Adipose tissue (tissue), 3 donors: ENCODE measurements around the gene ITPKB. TPM values are rescaled to one million over a fixed set of nuclear protein-coding genes. Genes with fewer than 3 reads are reported as not detected.

Source experiments
- H3K27ac ChIP-seq: one replicate; pipeline ENCODE4 v1.5.1; 2013; ENCODE audit warnings: low read depth, low read length
- WGBS, 3 donors: extraction: QIAGEN DNeasy Blood & Tissue Kit; methylation state at CpG; one replicate each; pipeline ENCODE4 v1.1.7; 2013; 5-methylcytosine and 5-hydroxymethylcytosine counted together
- polyA plus RNA-seq, 3 donors: library from polyadenylated mRNA; stranded (reverse); fragments of 200-250 nt; gene quantifications; one replicate each; pipeline ENCODE4 v1.2.3, GENCODE V29; 2013
- donor health status: healthy with polysubstance abuse.
- donor health status: Bipolar disorder and iron deficiency.
- donor health status: healthy.

The ITPKB gene
- polyA plus RNA-seq, 3 donors, result 5.3 to 18.6 (median 17.0) TPM

DNA sequence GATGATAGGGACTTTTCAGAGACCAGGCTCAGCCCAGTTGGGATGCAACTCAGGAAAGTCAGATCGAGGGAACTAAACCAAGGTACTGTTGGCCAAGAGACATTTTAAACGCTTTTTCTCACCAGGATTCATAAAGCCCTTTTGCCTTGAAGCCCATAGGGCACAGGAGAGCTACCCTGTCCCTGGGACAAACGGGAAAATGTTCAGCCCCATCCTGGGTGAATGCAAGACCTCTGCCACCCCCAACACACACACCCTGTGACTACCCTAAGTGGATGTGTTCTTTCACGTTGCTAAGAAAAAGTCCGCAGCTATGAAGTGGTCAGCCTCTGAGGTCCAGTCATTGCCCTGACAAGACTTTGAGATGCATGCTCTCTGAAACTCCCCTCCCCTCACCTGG is 58.4 kb downstream of the ITPKB start:
- WGBS, 3 donors, result 55 to 77% (median 64%) methylated on average over 5 of the region's 5 CpGs
- H3K27ac ChIP-seq, result no peak overlapping the region

DNA sequence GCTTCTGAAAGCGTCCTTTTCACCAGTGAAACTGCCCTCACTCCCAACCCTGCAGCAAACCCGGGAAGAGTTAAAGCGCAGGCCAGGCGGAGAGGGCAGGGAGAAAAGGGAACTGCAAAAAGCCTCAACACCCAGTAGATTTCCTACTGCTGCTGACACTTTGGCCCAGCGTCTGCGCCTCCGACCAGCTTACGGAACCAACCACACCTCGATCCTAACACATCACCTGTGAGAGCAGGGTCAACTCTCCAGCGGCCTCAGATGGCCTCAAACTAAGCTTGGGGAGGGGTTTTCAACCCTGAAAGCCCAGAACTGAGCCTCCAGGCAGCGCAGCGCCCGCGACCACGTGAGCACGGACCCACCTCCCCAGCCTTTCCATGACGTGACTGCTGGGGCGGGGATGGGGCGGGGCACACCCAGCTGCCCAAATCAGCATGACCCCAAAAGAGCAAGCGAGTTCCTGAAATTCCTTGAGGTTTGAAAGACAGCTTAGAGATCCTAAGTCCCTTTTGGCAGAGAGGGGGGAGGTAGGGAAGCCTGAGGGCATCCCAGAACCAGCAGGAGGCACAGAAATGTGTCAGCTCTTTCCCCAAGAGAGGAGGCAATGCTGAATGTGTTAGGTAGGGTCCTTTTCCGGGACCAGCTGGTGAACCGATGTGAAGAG is 59.1 kb downstream of the ITPKB start:
- peak overlapping the region; percentile 83 for H3K27ac ChIP-seq
- 1 to 5% (median 2%) methylated on average over 22 of the region's 22 CpGs for WGBS, 3 donors

DNA sequence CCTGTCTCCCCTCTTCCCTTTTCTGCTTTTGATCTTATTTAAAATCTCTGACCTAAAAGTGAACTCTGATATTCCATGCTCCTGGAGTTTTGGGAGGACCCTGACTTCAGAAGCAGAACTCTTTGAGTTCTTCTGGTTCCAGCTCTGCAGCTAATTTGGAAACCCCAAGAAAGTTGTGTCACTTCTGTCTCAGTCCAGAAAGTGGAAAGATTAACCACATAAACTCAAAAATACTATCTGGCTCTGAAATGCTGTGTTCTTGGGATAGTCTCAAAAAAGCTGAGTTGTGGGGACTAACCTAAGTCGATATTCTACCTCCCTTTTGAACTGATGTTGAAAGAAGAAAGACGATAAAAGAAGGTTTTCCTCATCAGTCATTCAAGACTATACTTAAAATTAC is 59.8 kb downstream of the ITPKB start:
- no peak overlapping the region for H3K27ac ChIP-seq
- 13 to 57% (median 14%) methylated on average over 2 of the region's 2 CpGs for WGBS, 3 donors

DNA sequence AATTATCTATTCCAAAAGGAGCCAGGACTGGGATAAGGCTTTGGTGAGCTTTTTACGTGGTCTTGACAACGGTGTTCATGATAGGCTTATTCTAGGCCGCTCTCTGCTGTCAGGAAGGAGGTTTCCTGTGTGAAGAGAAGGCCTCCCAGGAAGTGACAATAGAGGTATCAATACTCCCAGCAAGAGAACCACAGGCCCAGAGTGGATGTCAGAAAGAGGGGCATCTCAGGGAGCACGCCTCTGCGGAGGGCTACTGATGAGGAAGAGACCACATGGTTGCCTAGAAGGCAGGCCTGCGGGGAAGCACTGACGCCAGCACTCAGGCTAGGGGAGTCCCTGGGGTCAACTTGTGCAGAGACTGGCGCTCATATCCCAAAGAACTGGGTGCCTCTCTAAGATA is 60.4 kb downstream of the ITPKB start:
- H3K27ac ChIP-seq, result no peak overlapping the region
- 66 to 91% (median 67%) methylated on average over 8 of the region's 8 CpGs for WGBS, 3 donors

DNA sequence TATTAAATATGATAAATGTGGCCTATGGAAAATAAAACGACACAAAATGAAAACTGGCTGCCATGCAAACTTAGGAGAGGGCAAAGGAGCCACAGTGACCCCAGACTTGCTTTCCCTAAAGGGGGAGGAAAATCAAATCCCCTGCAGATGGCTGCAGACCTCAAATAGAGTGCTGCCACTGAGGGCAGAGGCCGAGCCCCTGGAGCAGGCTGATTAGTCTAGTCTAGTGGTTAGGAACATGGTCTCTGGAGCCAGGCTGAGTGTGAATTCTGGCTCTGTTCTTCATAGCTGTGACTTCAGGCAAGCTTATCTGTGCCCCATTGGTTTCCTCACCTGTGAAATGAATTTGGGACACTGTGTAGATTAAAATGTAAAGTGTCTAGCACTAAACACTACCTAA is 60.8 kb downstream of the ITPKB start:
- no peak overlapping the region for H3K27ac ChIP-seq
- WGBS, 3 donors, result 71 to 83% (median 78%) methylated on average over 2 of the region's 2 CpGs

DNA sequence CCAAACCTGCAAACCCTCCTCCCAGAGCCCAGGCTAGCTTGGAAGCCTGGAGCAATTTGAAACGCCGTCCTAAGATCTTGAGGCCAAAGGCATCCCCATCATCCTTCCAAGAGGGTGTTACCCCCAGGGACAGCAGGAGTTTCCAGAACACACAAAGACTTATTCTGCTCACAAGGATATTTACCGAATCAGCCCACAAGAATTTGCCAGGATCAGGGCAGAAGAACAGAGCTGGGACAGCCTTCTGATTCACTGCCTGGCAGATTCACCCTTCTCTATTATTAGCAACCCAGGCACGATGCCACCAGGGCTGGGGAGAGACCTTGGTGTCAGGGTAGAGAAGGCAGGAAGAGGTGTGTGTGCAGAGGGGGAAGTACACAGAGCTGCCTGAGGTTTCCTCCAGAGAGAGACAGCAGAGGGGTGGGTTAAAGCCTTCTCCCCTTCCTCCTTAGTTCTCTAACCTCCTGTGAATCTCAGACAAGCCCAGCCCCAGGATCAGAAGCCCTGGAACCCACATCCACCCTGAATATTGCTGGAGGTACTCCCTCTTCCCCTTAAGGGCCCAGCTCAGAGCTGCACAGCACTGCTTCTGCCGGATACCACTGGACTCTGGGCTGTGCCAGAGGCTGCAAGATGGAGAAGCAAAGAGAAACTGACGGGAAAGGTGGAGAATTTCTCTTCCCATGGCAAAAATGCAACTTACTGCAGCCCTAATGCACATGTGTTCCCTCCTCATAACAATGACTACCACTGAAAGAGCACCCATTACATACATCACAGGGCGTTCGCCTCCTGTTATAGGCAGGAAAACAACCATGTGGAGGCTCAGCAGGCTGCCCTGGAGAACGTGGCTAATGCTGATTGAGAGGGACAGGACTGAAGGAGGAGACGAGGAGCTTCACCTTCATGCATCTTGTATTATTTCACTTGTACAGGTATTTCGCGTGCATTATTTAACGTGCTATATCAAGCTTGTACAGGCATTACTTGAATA is 61.8 kb downstream of the ITPKB start:
- 45 to 72% (median 48%) methylated on average over 13 of the region's 13 CpGs for WGBS, 3 donors

DNA sequence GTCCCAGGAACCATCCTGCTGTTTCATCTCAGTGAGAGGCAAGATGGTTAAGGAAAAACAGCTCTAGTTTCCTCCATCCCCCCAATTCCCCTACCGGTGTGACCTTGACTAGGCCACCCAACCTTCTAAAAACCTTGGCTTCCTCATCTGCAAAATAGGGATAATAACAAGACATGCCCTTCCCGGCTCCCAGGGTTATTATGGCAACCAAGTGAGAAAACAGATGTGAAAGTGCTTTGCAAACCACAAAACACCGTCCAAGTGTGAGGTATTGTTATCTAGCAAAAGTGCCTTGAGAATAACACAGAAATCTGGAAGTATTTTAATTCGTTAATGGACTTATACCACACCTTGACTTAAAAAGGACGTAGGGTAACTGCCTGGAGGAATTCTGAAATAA is 62.7 kb downstream of the ITPKB start:
- 24 to 69% (median 26%) methylated on average over 5 of the region's 5 CpGs for WGBS, 3 donors
- H3K27ac ChIP-seq, result no peak overlapping the region

More for the DNA sequence above, 61.8 kb downstream of the ITPKB start:
- peak overlapping the region; percentile 17 for H3K27ac ChIP-seq

DNA sequence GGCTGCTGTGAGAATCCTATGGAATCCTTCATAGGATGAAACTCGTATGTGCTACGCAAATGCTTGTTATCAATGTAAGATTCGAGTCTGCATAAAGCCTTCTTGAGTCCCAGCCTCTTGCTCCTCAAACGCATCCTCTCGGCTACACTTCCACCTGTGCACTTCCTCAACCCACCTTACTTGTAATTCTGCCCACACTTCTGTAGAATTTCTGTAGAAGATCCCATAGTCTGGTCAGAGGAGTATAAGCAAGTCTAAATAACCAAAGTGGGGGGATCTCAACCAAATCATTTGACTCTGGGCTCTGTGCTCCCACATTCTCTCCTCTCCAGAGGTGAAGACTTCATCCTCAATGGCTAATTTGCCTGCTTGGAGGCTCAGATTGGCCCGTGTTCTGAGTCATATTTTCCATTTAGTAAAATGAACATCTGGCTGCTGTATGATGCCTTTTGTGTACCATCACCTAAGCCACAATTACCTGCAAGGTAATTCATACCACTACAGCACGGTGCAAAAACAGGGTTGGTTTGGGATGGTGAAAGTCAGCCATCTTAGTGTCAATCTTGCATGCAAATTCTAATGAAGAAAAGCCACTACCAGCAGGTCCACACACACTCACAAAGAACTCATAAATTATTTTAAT is 63.2 kb downstream of the ITPKB start:
- H3K27ac ChIP-seq, result no peak overlapping the region
- 55 to 81% (median 61%) methylated on average over 7 of the region's 7 CpGs for WGBS, 3 donors

DNA sequence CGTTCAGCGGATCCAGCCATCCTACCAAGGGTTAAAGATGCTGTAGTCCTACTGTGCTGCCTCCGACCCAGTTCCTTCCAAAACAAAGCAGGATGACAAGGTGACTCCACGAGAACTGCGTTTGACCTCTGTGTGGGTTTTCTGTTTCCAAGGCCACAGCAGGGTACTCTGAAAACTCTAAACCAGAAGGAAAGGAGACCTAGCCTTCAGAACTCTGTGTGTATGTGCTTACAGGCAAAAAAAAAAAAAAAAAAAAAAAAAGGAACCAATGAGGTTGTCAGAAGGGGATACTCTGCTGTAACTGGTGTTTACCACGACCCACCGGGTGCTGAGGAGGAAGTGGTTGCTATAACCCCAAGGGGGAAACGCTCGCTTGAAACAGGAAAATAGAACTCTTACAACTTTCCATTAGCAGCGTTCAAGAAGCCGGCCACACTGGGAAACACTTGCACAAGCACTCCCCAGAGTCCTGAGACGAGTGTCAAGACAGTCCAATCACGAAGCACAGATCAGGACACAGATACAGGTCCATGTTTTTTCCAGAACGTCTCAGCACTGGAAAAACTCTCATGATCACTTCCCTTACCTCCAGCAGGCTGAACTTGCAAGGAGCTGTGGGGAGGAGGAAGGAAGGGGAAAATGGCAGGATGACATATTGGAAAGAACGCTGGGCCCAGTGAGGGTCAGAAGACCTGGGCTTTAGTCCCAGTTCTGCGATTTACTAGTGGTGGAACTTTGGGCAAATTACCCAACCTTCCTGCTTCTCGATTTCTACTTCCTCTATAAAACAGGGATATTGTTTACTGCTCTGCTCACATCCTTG is 64.0 kb downstream of the ITPKB start:
- peak overlapping the region; percentile 80 for H3K27ac ChIP-seq
- WGBS, 3 donors, result 12 to 62% (median 12%) methylated on average over 17 of the region's 17 CpGs

DNA sequence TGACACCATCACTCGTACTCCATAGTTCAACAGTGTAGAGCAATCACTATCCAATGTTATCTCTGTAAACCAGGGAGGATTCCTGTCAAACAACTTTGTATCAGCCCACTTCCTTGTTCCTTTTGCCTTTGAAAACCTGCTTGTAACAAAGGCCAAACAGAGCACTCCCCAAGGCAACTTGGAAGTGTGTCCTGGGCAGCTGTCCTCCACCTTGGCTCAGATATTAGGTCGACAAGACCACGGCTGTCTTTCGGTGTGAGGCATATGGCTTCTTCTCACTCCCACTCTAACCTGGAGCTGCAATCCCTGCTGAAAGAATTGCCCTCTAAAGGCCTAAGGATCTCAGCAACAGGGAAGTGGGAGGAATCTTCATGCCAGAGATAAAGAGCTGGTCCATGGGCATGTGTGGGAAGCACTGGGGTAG is 66.7 kb downstream of the ITPKB start:
- H3K27ac ChIP-seq, result no peak overlapping the region
- WGBS, 3 donors, result 59 to 66% (median 65%) methylated on average over 4 of the region's 4 CpGs

DNA sequence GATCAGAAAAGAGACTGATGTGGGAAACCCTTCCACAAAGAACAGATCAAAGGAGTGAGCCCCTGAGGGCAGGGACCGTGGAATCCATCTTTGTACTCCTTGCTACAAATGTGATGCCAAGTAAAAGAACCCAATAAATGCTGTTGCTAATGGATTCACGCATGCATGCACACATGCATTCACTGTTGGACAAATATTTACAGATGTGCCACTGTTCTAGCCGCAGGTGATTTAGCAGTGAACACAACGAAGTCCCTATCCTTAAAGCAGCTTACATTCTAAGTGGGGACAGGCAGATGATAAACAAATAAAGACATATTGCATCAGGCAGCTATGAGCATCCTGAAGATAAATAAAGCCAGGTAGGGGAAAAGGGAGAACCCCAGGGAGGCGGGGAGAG is 67.8 kb downstream of the ITPKB start:
- no peak overlapping the region for H3K27ac ChIP-seq
- 81 to 85% (median 83%) methylated on average over 5 of the region's 5 CpGs for WGBS, 3 donors

DNA sequence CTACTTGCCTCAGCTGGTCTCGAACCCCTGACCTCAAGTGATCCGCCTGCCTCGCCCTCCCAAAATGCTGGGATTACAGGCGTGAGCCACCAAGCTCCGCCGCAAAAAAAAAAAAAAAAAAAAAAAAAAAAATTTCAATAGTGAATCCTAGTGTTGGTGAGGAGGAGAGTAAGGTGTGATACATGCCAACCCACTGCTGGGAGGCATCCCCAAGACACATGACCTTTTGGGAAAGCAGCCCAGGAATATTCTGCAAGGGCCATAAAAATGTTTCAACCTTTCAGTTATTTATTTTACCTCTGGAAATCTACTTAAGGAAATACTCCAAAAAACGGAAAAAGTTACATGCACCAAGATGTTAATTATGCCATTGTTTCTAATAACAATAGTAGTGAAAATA is 69.0 kb downstream of the ITPKB start:
- 70 to 94% (median 81%) methylated on average over 7 of the region's 7 CpGs for WGBS, 3 donors
- no peak overlapping the region for H3K27ac ChIP-seq

DNA sequence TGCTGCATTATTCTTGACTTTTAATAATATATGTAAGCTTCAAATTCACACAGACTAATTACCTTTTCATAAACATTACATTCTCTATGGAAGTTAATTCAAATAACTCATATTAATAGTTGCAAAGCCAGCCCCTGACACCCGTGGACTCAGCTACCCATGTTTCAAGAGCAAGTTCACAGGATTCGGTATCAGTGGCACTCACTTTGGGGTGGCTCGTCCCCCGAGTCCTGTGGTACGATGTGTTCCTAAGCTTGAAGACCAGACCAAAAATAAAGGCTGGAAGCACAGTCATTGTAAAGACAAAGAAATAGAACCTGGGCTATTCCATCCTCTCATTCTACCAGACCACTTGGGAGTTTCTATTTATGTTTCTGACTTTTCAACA is 70.9 kb downstream of the ITPKB start:
- no peak overlapping the region for H3K27ac ChIP-seq
- WGBS, 3 donors, result 69 to 88% (median 78%) methylated on average over 5 of the region's 5 CpGs

DNA sequence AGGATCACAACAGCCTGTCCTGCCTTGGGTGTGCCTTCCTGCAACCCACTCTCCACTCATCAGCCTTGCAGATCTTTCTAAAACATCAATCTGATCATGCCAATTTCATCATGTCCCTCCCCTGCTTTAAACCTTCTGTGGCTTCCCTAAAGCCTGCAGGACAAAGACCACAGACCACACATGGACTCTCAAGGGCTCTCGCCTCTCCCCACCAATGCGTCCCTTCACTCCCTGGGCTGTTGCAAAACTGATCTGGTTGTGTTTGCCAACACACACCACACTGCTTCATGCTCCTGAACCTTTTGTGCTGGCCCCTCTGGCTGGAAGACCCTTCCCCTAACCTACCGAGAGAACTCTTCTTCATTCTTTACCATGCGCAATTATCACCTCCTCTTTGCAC is 72.4 kb downstream of the ITPKB start:
- WGBS, 3 donors, result 71 to 96% (median 75%) methylated on average over 4 of the region's 4 CpGs
- no peak overlapping the region for H3K27ac ChIP-seq

DNA sequence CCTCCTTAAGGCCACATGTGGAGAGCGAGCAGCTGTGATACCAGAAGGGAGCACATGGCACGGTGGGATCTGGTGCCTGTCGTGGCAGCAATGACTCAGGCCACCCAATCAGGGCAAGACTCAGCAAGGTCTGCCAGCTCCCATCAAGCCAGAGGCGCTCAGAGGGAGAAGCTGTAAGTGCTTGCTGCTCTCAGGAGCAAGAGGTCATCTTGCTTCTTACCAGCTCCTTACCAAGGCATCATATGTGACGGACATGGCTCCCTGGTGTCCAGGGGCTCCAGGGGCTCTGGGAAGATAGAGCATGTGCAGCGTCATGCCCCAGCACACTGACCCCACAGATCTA is 72.9 kb downstream of the ITPKB start:
- H3K27ac ChIP-seq, result no peak overlapping the region
- WGBS, 3 donors, result 91 to 94% (median 91%) methylated on average over 6 of the region's 6 CpGs

DNA sequence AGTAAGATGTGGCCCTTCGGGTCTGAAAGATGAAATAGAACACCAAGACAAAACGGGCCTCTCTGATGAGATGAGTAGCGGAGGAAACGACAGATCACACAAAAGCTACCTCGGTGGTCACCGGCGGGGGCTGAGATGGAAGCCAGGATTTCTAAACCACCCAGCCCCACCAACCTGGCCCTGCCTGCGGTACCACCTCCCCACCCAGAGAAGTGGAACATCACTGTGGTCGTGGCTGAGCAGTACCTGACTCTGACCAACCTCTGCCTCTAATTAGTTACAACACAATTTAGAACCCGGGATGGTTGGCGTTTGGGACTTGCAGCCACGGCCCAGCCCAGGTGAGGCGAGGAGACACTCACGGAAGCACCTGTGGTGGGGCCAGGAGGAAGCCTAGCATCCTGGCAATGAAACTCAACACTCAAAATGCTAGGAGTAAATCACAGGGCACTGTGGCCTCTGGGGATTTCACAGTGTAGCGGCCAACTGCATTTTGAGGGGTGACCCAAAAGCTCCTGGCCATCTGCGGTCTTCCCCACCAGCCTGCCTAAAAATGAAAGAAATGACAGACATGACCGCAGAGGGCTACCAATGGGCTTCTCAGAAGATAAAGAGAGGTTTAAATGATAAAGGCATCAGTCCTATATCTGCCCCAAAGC is 73.4 kb downstream of the ITPKB start:
- H3K27ac ChIP-seq, result peak overlapping the region; percentile 74
- 82 to 92% (median 83%) methylated on average over 17 of the region's 17 CpGs for WGBS, 3 donors

DNA sequence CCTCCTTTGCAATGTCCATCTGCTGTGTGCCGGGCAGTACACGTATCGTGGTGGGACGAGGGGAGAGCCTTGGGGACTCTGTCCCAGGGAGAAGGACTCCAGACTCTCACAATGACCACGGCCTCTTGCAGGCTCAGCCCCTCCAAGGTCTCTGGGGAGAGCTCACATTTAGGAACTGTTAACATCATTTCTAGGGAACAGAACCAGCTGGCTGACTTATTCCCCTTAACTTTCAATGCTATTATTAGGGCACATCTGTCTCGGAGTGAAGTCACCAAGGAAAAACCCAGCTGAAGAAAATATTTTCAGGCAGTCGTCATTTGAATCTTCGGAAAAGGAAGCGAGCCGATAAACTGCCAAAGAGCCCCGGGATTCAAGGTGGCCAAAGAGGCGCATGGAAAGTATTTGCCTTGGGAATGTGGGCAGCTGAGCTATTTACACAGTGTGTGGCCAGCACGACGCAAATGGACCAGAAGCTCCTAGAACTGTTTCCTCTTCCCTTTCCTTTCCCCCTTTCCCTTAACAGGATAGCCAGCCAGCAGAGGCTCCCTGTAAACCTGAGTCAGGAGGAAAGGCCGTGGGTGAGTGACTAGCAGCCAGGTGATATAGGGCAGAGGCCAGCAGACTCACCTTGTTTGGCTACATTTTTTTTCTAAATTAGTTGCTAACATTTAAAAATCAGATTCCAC is 74.5 kb downstream of the ITPKB start:
- WGBS, 3 donors, result 28 to 43% (median 40%) methylated on average over 15 of the region's 15 CpGs
- peak overlapping the region; percentile 74 for H3K27ac ChIP-seq
